Measurements from ENCODE around the gene NPAS3.

- TF ChIP-seq CTCF (IDR thresholded peaks at IDR 0.05) (no peak), POLR2A (IDR thresholded peaks at IDR 0.05) (no peak), POLR2AphosphoS5 (IDR thresholded peaks at IDR 0.05) (no peak)
These were observed 77.9 kb downstream of the NPAS3 start for GRCh38 chr14:33016613-33017012.

Data from breast epithelium (tissue), 3 donors.